HG03558 (cell line): ENCODE measurements around the gene DAPK1.

Experiments
- ATAC-seq: cut with Tn5 transposase; IDR thresholded peaks from one replicate; pipeline ENCODE4 v1.9.1; 2021; ENCODE audit warnings: moderate number of reproducible peaks; ENCODE audit not compliant: unreplicated experiment; ENCODE audit errors: extremely low read depth

DAPK1 gene

GRCh38 chr9:87515588-87516221 is 18.0 kb downstream of the DAPK1 start:
- no peak for ATAC-seq

DNA sequence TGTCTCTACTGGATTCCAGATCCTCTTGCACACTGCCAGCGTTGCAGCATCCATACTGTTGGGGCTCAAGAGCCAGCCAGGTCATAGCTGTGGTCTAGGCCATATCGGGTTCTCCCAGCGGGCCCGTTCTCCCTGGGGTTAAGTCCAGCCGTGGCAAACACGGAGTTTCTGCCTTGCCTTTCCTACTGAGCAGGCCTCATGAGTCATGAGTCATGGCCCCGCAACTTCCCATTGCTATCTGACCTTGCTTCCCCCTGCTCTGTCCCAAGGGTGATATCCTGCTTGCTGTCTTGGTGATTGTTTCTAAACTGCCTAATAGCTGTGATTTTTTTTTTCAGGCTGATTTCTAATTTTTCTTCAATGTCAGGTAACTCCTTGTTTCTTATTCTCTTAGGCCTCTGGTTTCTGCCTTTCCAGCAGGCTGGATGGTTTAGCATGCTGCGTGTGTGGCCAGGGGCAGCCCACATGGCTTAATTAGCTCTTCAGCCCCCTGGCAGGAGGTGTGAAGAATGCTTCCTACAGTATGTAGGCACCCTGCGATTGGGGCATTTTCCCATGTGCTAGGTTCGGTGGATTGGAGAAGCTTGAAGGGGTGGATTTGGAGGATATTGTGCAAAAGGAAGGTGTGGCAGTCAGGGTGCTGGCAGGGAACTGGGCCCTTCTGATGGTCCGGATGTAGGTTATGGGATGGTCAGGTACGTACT is 18.7 kb downstream of the DAPK1 start:
- ATAC-seq, result no peak

- no peak for ATAC-seq
Observed at GRCh38 chr9:87516926-87517290, 19.2 kb downstream of the DAPK1 start.

GRCh38 chr9:87517732-87518131 is 20.1 kb downstream of the DAPK1 start:
- no peak for ATAC-seq

DNA sequence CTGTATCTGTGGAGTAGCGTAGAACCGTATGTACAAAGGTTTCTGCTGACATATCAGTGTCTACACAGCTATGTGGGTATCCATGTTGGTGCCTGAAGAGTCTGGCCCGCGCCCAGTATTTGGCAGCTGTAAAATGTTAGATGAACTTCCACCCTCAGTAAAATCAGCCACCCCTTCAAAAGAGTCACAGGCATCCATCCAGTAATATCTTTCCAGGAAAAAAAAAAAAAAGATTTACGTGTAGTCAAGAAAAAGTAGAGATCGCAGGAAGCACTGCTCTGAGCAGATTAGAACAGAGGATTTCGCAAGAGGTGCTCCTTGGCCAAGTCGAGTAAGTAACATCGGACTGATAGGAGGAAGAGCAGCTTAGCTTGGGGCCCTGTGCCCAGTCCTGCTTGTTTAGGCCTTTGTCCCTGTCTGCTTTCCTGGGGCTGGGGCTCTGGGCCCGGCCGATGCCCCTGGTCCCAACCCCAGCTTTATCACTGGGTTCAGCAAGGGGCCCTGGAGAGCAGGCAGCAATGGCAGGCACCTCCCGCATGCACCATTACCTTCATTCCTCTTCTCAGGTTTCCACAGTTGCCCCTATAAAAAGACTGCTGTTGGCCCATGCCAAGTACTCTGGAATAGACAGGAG is 21.2 kb downstream of the DAPK1 start:
- ATAC-seq, result no peak

GRCh38 chr9:87519461-87519860 is 21.8 kb downstream of the DAPK1 start:
- ATAC-seq, result no peak

DNA sequence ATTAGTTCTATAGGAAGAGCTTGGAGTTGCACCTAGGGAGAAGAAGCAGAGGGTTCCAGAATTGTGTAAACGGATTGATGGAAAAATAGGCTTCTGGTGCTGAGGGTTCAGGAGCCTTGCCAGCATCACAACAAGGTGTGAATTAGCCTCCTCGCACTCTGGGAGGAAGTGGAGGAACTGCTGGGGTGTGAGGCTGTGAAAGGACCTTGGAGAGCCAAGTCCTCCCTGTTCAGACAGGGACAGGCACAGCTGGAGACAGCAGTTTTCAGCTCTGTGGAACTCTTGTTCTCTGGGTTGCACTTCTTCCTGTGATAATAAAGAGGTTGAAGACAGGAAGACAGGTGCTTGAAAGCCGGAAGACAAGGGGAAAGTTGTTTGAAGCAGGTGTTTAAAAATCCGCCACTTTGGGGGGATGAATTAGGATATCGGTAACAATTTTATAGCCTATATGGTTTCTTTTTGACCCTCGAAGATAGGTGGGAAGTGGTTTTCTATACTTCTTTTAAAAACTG is 22.6 kb downstream of the DAPK1 start:
- ATAC-seq, result no peak

GRCh38 chr9:87521834-87522233 is 24.2 kb downstream of the DAPK1 start:
- no peak for ATAC-seq

- ATAC-seq, result no peak
Observed at GRCh38 chr9:87524061-87524460, 26.4 kb downstream of the DAPK1 start.

GRCh38 chr9:87525546-87526303 is 28.1 kb downstream of the DAPK1 start:
- ATAC-seq, result no peak

- ATAC-seq, result no peak
Observed at GRCh38 chr9:87527211-87527916, 29.7 kb downstream of the DAPK1 start.

DNA sequence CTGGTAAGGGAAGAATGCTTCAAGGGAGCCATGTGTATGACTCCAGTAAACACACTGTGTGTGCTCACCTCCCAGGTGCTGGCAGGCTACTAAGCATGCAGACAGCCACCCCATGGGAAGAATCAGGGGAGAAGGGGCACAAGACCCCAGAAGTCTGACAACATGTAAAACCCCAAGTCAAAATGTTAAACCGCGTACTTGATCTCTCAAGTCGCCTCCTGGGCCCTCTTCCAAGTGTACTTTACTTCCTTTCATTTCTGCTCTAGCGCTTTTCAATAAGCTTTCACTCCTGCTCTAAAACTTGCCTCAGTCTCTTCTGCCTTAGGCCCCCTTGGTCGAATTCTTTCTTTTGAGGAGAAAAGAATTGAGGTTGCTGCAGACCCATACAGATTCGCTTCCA is 31.3 kb downstream of the DAPK1 start:
- no peak for ATAC-seq

DNA sequence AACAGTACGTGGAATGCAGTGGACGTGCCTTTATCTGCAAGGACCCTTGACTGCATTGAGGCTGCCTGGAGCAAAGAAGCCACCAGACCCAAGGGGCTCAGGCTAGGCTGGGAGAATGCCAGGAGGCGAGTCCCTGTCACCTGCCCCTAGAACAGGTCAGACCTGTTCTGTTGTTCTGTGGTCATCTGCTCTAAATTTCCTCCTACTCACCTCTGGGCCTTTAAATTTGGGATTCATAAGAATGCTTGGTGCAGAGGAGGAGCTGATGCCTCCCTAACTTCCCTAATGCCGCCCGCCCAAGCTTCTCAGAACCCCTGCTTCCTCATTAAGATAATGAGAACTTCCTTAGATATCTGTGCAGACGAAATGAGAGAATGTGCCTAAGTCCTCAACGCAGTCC is 32.0 kb downstream of the DAPK1 start:
- ATAC-seq, result no peak

DNA sequence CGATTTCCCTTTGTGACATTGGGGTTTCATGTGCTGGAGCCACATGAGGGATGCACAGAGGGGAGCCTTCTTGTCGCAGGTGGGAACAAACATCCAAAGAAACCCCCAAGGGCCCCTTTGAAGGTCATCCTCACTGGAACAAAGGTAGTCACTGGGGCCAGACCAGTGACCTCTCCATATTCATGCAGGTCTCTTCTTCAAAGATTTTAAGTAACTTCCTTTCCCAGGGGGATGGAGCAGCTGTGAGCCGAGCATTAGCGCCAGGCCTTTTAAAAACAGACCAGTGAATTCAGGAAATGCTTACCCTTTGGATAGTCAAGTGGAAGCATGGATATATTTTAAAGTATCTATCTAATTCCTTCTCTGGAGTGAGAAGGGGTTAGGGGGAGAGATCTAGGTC is 33.0 kb downstream of the DAPK1 start:
- no peak for ATAC-seq

- ATAC-seq, result no peak
Observed at GRCh38 chr9:87531370-87532295, 34.0 kb downstream of the DAPK1 start.

GRCh38 chr9:87533271-87533670 is 35.6 kb downstream of the DAPK1 start:
- no peak for ATAC-seq

- ATAC-seq, result no peak
Observed at GRCh38 chr9:87534036-87534435, 36.4 kb downstream of the DAPK1 start.

DNA sequence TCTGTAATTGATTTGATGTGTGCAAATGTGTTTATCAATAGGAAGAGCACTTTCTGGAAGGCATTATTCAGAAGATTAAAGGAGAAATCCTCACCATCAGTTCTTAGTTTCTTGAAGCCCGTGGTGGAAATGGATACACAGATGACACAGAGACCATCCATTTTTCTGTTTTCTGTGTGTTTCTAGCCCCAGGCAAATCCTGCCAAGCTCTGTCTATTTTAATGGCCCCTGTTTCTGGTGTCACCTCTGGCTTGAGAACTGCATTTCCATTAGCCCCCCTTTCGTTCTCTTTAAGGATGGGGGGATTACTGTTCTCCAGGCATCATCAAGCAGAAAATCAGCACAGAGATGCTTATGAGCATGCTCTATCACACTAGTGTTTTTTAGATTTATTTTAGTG is 37.3 kb downstream of the DAPK1 start:
- ATAC-seq, result no peak
